ENCODE data around the gene AP1AR. TPM values are rescaled to one million over a fixed set of nuclear protein-coding genes. Genes with fewer than 3 reads are reported as not detected.
"Not testable (repeated sequence)": the region's sequence is repeated elsewhere in the genome, so short reads cannot be mapped to it uniquely, and the experiment has no call there.

AP1AR gene
- total RNA-seq, 1 donor from 2014 or later: 24.3 TPM

GRCh38 chr4:112280386-112281056, 48.9 kb downstream of the AP1AR start:
- no peak for DNase-seq (ENCODE audit: low read depth, low spot score)
- peaks cover 18% of the 10 kb centered on the region for H3K4me1 Mint-ChIP-seq
- peaks cover 13% of the 10 kb centered on the region for H3K36me3 Mint-ChIP-seq (ENCODE audit: low read depth)
- no peak overlapping the region for H3K27ac Mint-ChIP-seq (ENCODE audit: unreplicated experiment)
- no peak for TF ChIP-seq CTCF (conservative IDR thresholded peaks at IDR 0.05)
- no peaks in the 10 kb centered on the region for H3K9me3 Mint-ChIP-seq
- no peaks in the 10 kb centered on the region for H3K27me3 Mint-ChIP-seq (ENCODE audit: low read depth)
- no peak overlapping the region for H3K4me3 Mint-ChIP-seq

GRCh38 chr4:112281895-112282398, 50.4 kb downstream of the AP1AR start:
- Mint-ChIP-seq H3K4me3 (peak overlapping the region; percentile 47), H3K4me1 (peaks cover 18% of the 10 kb centered on the region)
- not testable (repeated sequence) for H3K36me3 Mint-ChIP-seq (ENCODE audit: low read depth); H3K9me3 Mint-ChIP-seq; H3K27me3 Mint-ChIP-seq (ENCODE audit: low read depth); DNase-seq (ENCODE audit: low read depth, low spot score); H3K27ac Mint-ChIP-seq (ENCODE audit: unreplicated experiment)

- no peaks in the 10 kb centered on the region for H3K27me3 Mint-ChIP-seq (ENCODE audit: low read depth)
Observed at GRCh38 chr4:112282860-112283667, 51.5 kb downstream of the AP1AR start.

DNA sequence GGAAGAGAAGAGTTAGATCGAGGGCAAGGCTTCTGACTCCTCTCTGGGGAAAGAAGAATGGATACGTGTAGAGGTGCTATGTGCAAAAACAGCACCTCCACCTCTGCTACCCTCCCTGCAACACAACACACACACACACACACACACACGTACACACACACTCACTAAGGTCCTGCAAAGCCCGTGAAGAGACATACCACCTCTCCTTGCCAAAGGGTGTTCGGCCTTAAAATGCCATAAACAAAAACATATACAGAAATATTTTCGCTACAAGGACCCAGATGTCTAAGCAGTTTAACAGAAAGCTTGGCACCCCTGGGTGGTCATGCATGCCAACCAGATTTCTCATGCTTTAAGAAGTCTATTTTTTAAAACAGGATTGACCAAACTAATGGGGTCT, 52.6 kb downstream of the AP1AR start:
- Mint-ChIP-seq H3K4me1 (peaks cover 18% of the 10 kb centered on the region), H3K4me3 (peak overlapping the region; percentile 92), H3K36me3 (ENCODE audit: low read depth) (peaks cover 8% of the 10 kb centered on the region), H3K27me3 (ENCODE audit: low read depth) (no peaks in the 10 kb centered on the region), H3K27ac (ENCODE audit: unreplicated experiment) (no peak overlapping the region), H3K9me3 (no peaks in the 10 kb centered on the region)
- DNase-seq (ENCODE audit: low read depth, low spot score): no peak
- no peak for TF ChIP-seq CTCF (conservative IDR thresholded peaks at IDR 0.05)

More at GRCh38 chr4:112282860-112283667, 51.5 kb downstream of the AP1AR start:
- Mint-ChIP-seq H3K4me3 (peak overlapping the region; percentile 62), H3K9me3 (no peaks in the 10 kb centered on the region), H3K27ac (ENCODE audit: unreplicated experiment) (no peak overlapping the region), H3K4me1 (peaks cover 18% of the 10 kb centered on the region), H3K36me3 (ENCODE audit: low read depth) (peaks cover 8% of the 10 kb centered on the region)
- no peak for TF ChIP-seq CTCF (conservative IDR thresholded peaks at IDR 0.05)
- DNase-seq (ENCODE audit: low read depth, low spot score): no peak

DNA sequence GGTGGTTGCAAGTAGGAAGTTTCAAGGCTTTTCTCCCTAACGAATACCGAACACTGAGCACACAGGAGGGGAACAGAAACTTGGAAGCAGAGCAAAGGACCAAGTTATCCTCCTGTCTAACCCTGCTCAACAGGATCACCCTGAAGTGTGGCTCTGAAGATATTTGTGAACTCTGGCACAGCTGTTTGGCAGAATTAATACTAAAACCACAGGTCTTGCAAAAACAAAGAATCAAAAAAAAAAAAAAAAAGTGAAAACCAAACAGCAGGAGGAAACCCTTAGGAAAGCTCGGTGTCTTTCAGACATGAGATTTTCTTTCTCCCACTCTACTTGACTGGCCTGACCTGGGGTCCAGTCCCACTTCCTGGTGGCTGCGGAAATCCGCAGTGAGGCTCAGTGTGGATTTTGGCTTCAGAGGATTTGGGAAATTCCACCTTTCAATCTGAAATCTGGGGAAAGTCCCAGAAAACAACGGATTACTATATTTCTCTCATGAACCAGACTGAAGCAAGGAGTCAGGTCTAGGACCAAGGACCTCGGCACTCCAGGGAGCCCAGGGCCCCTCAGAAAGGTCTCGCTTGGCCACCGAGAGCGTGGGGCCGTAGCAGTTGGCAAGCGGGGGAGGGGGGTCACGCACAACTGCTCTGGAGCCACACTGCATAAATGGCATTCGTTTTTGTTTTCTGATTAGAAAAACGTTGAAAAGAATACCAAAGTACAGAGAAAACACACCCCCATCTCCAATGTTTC, 53.2 kb downstream of the AP1AR start:
- no peak for TF ChIP-seq CTCF (conservative IDR thresholded peaks at IDR 0.05)
- H3K4me1 Mint-ChIP-seq: peaks cover 18% of the 10 kb centered on the region
- DNase-seq (ENCODE audit: low read depth, low spot score): no peak
- no peaks in the 10 kb centered on the region for H3K9me3 Mint-ChIP-seq
- H3K36me3 Mint-ChIP-seq (ENCODE audit: low read depth): peaks cover 8% of the 10 kb centered on the region
- H3K27ac Mint-ChIP-seq (ENCODE audit: unreplicated experiment): peak overlapping the region; percentile 40
- H3K4me3 Mint-ChIP-seq: peak overlapping the region; percentile 92
- no peaks in the 10 kb centered on the region for H3K27me3 Mint-ChIP-seq (ENCODE audit: low read depth)

All from neural crest cell (in vitro differentiated cells).